MCF 10A (cell line): ENCODE measurements around the gene ATXN10. TPM values are rescaled to one million over a fixed set of nuclear protein-coding genes. Genes with fewer than 3 reads are reported as not detected.
A peak's percentile ranks its signal among the peaks of the same experiment; 100 is the strongest.

ENCODE experiments used
- BruUV-seq: library from RNA; stranded (reverse); fragments of 400-500 nt; replicated peaks from 2 replicates; lab custom pipeline; 2021; lab: Mats Ljungman, UMichigan
- CTCF ChIA-PET: fragments of 300-600 bp; sonication (Branson Sonifier 250); formaldehyde crosslinking; extraction: SDS; loops from one replicate; lab custom pipeline; 2021; ENCODE audit warnings: antibody characterized with exemption, inconsistent platforms; lab: Yijun Ruan, JAX
- POLR2A ChIA-PET: fragments of 300-600, 350-650 bp; sonication (Branson Sonifier 250); formaldehyde crosslinking; extraction: SDS; loops from one replicate; lab custom pipeline; 2020; ENCODE audit warnings: antibody characterized with exemption, inconsistent platforms; lab: Yijun Ruan, JAX
- DNase-seq: peaks from one replicate; pipeline ENCODE4 v3.0.0-alpha.2; 2018; ENCODE audit not compliant: unreplicated experiment
- H3K27ac Mint-ChIP-seq: one replicate; pipeline ENCODE4 v1.8.0; 2022; ENCODE audit warnings: mild to moderate bottlenecking, low read depth, mixed read lengths; ENCODE audit not compliant: unreplicated experiment
- H3K27me3 Mint-ChIP-seq: one replicate; pipeline ENCODE4 v1.8.0; 2022; ENCODE audit warnings: mixed read lengths; ENCODE audit not compliant: insufficient read depth, unreplicated experiment
- H3K36me3 Mint-ChIP-seq: one replicate; pipeline ENCODE4 v1.8.0; 2022; ENCODE audit warnings: mild to moderate bottlenecking, moderate library complexity, mixed read lengths; ENCODE audit not compliant: insufficient read depth, unreplicated experiment
- H3K4me1 Mint-ChIP-seq: one replicate; pipeline ENCODE4 v1.8.0; 2022; ENCODE audit warnings: mixed read lengths; ENCODE audit not compliant: insufficient read depth, unreplicated experiment
- H3K4me3 Mint-ChIP-seq: one replicate; pipeline ENCODE4 v1.8.0; 2022; ENCODE audit warnings: mild to moderate bottlenecking, moderate library complexity, mixed read lengths; ENCODE audit not compliant: unreplicated experiment
- H3K9me3 Mint-ChIP-seq: one replicate; pipeline ENCODE4 v1.8.0; 2022; ENCODE audit warnings: mixed read lengths; ENCODE audit not compliant: unreplicated experiment
- CTCF ChIP-seq: fragments of 200-600 bp; IDR thresholded peaks from one replicate; pipeline ENCODE4 v1.8.0; 2022; ENCODE audit warnings: antibody characterized with exemption, mild to moderate bottlenecking; ENCODE audit not compliant: unreplicated experiment
- intact Hi-C: fragments of 100-400 bp; cut with micrococcal nuclease; formaldehyde crosslinking; loops from 2 replicates; pipeline ENCODE4 v1.14.1; 2022
- total RNA-seq: library from RNA; stranded (reverse); gene quantifications from 2 replicates; pipeline ENCODE4 v1.2.3, GENCODE V29; 2022

The ATXN10 gene
- total RNA-seq, 1 experiment from 2014 or later = 193 TPM

DNA sequence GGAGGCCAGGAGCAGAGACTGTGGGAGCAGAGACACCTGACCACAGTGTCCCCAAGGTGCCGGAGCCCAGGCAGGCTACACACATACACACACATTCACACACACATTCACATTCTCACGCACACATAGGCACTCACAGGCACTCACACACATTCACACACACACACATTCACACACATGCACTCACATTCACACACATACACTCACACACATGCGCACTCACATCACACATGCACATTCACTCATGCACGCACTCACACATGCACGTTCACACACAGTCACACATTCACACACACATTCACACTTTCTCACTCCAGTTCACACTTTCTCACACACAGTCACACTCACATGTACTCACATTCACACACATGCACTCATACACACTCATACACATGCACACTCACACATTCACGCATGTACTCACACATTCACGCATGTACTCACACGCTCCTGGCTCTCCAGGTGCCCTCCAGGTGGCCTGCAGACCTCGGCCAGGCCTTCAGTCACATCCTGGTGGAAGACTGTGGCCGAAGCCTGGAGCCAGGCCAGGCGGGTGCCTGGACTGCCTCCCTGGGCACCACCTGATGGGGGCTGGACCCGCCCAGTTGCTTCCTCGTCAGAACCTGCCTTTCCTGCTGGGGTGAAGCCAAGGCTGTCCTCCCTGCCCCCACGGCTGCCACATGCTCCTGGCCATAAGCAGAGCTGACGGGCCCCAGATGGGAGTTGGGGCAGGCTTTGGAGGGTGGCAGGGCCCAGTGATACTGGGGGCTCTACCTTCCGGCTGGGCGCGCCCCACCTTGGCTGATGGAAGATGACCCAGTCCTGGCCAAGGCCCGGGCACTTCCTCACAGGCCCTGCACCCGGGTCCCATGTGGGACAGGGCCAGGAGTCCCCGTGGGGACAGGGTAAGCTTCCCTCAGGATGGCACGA, 215.8 kb downstream of the ATXN10 start:
- Mint-ChIP-seq H3K27me3 (no peaks in the 10 kb centered on the region), H3K27ac (no peak overlapping the region), H3K36me3 (peaks cover 5% of the 10 kb centered on the region), H3K9me3 (no peaks in the 10 kb centered on the region), H3K4me3 (no peak overlapping the region), H3K4me1 (peaks cover 12% of the 10 kb centered on the region)
- intact Hi-C loops = no loop called here
- POLR2A ChIA-PET = interaction anchor here (1.0 kb wide), 1 partner anchor 24 kb away, joined by 3 read pairs; no protein-coding TSS in a partner anchor
- no peak for TF ChIP-seq CTCF
- DNase-seq = peak; percentile 62
- CTCF ChIA-PET = no interaction called here
- no TSS peak for BruUV-seq

DNA sequence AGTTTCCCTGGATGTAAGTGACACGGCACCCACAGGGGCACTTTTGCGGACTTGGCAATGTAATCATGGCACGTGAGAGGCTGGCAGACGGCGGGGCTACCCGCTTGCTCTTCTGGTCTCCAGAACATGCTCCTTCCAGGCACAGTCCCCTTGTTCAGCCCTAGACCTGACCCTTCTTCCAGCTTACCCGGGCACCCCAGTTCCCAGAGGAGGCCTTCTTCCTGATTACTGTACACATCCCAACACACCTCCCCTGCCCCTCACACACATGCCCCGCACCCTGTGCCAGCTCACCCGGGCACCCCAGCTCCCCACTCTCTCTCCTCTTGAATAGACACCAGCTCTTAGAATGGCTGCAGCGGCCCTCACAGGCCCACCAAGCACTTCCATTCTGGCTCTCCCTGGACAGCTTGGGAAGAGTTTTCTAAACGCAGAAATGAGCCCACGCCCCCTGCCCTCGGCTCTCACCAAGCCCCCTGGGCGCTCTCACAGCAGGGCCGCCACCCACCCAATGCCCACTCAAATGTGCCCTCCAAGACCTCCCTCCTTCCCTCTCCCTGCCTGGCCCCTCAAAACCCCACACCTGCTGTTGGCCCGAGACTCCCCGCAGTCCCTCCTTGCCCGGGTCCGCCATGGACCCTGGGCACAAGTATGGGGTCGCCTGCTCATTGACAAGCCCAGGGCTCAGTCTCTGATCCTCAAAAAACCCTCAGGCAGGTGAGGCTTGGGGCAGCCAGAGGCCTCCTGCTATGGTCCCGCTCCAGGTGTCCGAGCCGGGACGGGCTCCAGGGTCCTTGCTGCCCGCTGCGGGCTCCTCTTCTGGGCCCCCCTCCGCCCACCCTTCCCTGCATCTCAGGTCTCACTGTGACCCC, 216.8 kb downstream of the ATXN10 start:
- no TSS peak for BruUV-seq
- Mint-ChIP-seq H3K4me3 (no peak overlapping the region), H3K4me1 (peaks cover 12% of the 10 kb centered on the region), H3K9me3 (no peaks in the 10 kb centered on the region), H3K27me3 (no peaks in the 10 kb centered on the region), H3K27ac (no peak overlapping the region), H3K36me3 (peaks cover 5% of the 10 kb centered on the region)
- intact Hi-C loops = no loop called here
- no peak for DNase-seq
- ChIA-PET POLR2A (interaction anchor here (1.0 kb wide), 1 partner anchor 25 kb away, joined by 3 read pairs; no protein-coding TSS in a partner anchor), CTCF (no interaction called here)
- no peak for TF ChIP-seq CTCF

DNA sequence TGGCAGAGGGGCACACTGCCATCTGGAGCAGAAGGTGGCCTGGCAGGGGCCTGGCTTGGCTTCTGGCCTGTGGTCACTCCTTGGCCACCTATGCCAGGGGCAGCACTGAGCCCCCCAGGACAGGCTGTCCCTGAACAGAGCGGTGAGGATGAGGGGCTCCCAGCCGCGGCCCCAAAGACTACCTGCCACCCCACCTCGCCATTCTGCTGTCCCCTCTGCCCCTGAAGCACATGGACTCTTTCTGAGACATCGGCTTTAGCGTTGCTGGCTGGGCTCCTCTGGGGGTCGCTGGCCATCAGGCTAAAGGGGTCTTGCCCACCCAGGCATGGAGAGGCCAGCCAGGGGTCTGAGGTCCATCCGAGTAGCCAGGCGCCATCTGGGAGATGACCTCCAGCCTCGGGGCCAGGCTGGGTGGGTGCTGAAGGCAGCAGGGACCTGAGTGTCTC, 217.5 kb downstream of the ATXN10 start:
- no peaks in the 10 kb centered on the region for H3K27me3 Mint-ChIP-seq
- BruUV-seq = no TSS peak
- H3K9me3 Mint-ChIP-seq = no peaks in the 10 kb centered on the region
- CTCF ChIA-PET = no interaction called here
- intact Hi-C loops = no loop called here
- TF ChIP-seq CTCF = no peak
- no peak overlapping the region for H3K27ac Mint-ChIP-seq
- H3K36me3 Mint-ChIP-seq = peaks cover 5% of the 10 kb centered on the region
- H3K4me1 Mint-ChIP-seq = peaks cover 12% of the 10 kb centered on the region
- DNase-seq = no peak
- POLR2A ChIA-PET = no interaction called here
- H3K4me3 Mint-ChIP-seq = no peak overlapping the region
